HG03139 (cell line): ENCODE data around the gene ASGR1.

Source experiments
- ATAC-seq: cut with Tn5 transposase; IDR thresholded peaks from one replicate; pipeline ENCODE4 v1.9.1; 2021; ENCODE audit not compliant: unreplicated experiment

Gene ASGR1

DNA sequence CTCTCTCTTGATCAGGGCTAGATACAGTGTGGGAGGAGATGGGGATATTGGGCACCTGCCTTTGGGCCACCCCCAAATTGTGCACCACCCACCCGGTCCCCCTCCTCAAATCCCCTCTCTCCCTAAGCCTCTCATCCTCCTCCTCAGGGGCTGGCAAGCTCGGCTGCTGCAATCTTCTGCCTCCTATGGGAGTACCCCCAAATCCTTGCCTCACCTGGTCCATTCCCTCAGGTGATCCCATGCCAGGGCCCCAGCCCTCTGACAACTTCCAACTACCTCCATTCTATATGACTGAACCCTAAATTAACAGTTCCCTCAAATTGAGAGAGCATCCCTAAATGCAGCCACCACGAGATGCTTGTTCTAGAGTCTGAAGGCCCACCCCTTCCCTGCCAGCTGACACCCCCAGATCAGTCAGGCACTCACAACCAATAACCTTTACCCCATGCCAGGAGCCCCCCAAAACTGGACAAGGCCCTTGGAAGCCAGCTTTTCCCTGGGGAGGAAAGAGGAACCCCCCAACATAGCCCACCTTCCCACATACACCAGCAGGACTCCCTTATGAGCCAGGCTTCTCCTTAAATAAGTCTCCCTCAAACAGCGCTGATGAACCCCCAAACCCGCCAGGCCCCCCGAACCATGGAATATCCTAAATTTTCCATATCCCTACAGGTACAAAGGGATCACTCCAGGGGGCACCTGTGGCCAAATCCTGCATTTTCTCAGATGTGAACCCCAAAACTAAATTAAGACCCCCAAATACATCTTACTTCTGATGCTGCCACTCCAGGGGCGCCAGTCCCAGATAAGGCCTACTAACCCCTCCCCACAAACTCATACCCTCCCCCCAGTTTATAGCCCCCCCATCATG is 37.3 kb upstream of the ASGR1 start:
- ATAC-seq: no peak

DNA sequence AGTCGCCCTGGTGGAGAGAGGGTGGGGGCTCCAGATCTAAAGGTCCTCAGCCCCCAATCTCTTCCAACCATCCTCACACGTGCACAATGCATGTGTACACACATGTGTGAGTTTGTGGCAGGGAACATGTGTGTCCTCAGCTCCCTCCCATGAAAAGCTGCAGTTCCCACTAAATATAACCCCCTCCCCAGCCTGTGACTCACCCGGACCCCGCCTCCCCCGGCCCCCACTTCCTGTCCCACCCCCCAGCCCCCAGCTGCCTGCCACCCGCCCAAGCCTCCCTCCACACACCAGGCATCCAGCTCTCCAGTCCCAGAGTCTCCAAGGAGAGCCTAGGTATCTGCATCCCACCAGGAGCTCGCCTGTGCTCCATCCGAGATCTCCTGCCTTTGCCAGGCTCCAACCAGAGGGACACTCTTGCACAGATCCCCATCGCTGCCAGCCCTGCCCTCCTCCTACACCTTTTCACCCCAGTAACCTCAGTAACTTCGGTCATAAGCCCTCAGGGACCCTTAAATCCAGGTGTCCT is 36.5 kb upstream of the ASGR1 start:
- ATAC-seq: no peak

- ATAC-seq: no peak
Measured at GRCh38 chr17:7215136-7215638, 36.0 kb upstream of the ASGR1 start.

GRCh38 chr17:7214300-7215135 is 35.3 kb upstream of the ASGR1 start:
- ATAC-seq: peak; percentile 75

DNA sequence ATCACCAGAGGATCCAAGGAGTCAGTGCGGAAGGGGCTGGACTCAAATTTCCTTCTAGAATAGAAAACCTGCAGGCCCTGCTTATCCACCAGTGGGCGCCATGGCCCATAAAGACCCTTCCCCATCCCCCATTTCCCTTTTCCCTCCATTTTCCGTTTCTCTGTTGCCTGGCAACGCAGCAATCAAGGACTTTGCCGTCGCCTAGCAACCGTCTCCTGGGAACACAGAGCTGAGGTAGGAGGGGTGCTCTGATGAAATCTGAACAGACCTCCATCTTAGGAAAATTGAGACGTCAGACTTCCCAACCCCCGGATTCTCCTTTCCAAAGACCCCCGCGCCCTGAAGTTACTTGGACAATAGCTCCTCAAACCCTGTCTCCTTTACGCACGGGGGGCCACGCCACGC is 34.7 kb upstream of the ASGR1 start:
- no peak for ATAC-seq

GRCh38 chr17:7211491-7212273 is 32.5 kb upstream of the ASGR1 start:
- no peak for ATAC-seq

- no peak for ATAC-seq
Measured at GRCh38 chr17:7208754-7209460, 29.7 kb upstream of the ASGR1 start.

DNA sequence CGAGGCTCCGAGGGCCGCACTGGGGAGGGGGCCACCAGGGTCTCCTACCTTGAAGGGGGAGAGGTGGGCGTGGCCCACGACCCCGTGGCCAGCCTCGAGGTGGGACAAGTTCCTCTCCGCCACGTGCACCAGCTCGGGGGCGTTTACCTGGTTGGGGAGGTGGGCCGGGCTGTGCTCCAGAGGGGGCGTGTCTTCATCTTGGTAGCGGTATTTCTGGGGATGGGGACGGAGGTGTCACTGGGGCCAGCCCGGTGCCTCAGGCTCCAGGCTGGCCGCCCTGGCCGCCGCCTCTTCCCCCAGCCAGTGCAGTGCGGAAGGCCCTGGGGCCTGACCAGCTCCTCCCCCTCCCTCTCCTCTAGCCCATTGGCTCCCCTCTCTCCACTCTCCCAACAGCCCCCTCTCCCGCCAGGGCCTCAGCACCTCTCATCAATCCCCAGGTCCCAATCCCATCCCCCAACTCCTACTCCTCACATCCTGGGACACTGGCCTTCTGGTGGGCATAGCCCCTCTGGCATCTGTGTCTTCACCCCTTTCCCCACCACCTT is 28.9 kb upstream of the ASGR1 start:
- no peak for ATAC-seq

GRCh38 chr17:7207120-7208001 is 28.2 kb upstream of the ASGR1 start:
- ATAC-seq: no peak

- no peak for ATAC-seq
Measured at GRCh38 chr17:7205561-7205960, 26.4 kb upstream of the ASGR1 start.

DNA sequence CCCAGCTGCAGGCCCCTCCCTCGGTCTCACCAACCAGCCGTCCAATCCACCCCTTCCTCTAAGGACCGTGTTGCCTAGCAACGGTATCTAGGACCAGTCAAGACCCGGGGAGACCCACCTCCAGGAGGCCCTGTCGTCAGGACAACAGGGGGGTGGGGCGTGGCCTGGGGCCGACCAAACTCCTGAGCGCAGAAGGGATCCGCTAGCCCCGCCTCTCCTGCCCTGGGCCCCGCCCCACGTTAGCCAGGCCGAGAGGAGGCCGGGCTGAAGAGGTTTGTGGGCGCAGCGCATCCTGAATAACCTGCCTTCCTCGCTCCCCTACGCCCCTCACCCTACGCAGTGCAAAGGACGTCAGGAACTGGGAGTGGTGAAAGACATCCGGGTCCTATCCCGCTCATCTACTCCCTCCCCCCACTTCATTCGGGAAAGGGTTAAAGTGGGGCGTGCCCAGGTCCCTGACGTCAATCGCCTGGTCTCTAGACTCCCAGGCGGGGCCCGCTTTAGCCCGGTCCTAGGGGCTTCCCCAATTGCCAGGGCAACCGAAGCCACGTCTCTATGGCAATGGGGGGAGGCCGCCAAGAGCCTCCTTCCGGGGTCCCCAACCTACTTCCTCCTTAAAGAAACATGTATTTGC is 25.8 kb upstream of the ASGR1 start:
- ATAC-seq: peak; percentile 67

DNA sequence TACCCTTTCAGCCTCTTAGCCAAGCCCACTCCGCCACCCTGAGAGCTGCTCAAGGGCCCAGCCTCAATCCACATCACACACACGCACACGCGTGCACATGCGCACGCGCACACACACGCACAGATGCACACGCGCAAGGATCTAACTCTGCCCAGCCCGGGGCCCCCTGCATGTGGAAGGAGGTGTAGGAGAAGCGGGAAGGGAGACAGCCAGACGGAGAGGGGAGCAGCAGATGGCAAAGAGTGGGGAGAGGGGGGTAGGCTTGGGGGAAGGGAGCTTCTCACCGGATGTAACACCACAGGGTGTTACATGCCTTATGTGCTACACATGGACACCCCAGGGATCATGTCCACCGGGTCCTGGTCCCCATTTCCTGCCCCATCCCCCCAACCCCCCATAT is 25.2 kb upstream of the ASGR1 start:
- ATAC-seq: no peak

GRCh38 chr17:7203391-7203790 is 24.2 kb upstream of the ASGR1 start:
- ATAC-seq: no peak

DNA sequence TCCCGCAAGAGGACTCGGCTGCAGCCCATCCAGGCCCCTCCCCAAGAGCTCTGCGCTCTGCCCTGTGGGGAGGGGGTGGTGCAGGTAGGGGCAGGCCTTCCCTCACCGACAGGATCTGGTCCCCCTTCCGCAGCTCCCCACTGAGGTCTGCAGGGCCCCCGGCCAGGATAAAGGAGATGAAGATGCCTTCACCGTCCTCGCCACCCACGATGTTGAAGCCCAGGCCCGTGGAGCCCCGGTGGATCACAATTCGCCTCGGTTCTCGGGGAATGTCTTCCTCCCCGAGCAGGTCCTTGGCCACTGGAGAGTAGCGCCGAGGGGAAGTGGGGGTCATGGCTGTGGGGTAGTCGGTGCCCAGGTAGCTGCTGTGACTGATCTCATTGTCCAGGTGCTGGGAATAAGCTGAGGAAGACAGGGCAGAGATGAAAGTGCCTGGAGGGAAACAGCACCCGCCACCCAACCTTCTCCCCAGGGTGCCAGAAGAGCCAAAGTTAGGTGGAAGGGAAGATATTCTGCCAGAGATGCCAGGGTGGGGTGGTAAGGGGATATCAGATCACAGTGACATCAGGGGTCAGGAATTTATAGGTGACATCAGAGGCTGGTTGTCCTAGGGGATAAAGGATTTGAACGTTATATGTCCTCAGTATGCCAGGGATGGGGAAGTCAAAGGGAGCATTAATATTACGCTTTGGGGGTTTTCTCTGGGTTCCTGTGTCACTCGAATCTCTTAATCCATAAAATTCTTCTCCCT is 17.7 kb upstream of the ASGR1 start:
- ATAC-seq: no peak

GRCh38 chr17:7195971-7196370 is 16.8 kb upstream of the ASGR1 start:
- ATAC-seq: no peak

DNA sequence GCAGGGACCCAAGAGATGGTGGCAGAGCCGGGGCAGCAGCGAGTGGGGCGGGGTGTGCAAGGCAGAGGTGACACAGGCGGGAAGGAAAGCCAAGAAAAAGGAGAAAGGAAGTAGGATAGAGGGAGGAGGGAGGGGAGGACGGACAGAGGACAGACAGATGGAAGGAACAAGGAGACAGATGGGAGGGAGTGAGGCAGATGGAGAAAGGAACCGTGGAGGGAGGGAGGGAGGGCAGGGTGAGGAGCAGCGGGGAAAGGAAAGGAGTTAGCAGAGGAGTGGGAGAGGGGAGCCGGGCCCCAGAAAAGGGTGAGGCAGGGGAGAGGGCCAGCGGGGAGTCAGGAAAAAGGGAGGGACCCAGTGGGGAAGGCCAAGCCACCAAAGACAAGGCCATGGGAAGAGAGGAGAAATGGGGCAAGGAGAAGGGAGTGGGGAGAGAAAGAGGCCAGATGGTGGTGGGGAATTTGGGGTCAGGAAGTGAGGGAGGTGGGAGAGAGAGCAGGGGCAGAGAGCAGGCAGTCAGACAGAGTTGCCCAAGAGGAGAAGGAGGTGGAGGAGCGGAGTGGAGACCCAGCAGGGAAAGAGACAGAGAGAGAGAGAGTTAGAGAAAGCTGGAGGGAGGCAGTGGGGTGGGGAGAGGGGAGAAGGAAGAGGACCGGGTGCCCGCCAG is 13.2 kb upstream of the ASGR1 start:
- no peak for ATAC-seq

GRCh38 chr17:7191571-7192270 is 12.6 kb upstream of the ASGR1 start:
- ATAC-seq: no peak
